GM21619 (cell line): ENCODE measurements around the gene AMOTL1.
"Not testable (repeated sequence)": the region's sequence is repeated elsewhere in the genome, so short reads cannot be mapped to it uniquely, and the experiment has no call there.

Experiments used
- ATAC-seq: cut with Tn5 transposase; IDR thresholded peaks from one replicate; pipeline ENCODE4 v1.9.1; 2021; ENCODE audit not compliant: unreplicated experiment

The AMOTL1 gene

GRCh38 chr11:94790661-94791180 lies 22.6 kb downstream of the AMOTL1 start:
- no peak for ATAC-seq

GRCh38 chr11:94791216-94791889 lies 23.2 kb downstream of the AMOTL1 start:
- ATAC-seq: no peak

- not testable (repeated sequence) for ATAC-seq
Measured at GRCh38 chr11:94791942-94792341, 23.8 kb downstream of the AMOTL1 start.

- ATAC-seq: no peak
Measured at GRCh38 chr11:94792451-94792850, 24.3 kb downstream of the AMOTL1 start.

GRCh38 chr11:94793002-94793401 lies 24.8 kb downstream of the AMOTL1 start:
- no peak for ATAC-seq

GRCh38 chr11:94793822-94794221 lies 25.7 kb downstream of the AMOTL1 start:
- no peak for ATAC-seq

GRCh38 chr11:94794287-94795168 lies 26.4 kb downstream of the AMOTL1 start:
- no peak for ATAC-seq

- no peak for ATAC-seq
Measured at GRCh38 chr11:94795476-94796189, 27.5 kb downstream of the AMOTL1 start.

GRCh38 chr11:94796190-94796580 lies 28.0 kb downstream of the AMOTL1 start:
- no peak for ATAC-seq

- ATAC-seq: no peak
Measured at GRCh38 chr11:94796863-94797262, 28.7 kb downstream of the AMOTL1 start.

GRCh38 chr11:94799726-94800125 lies 31.6 kb downstream of the AMOTL1 start:
- ATAC-seq: no peak

- no peak for ATAC-seq
Measured at GRCh38 chr11:94800414-94800813, 32.3 kb downstream of the AMOTL1 start.

- no peak for ATAC-seq
Measured at GRCh38 chr11:94801866-94802460, 33.8 kb downstream of the AMOTL1 start.

- ATAC-seq: no peak
Measured at GRCh38 chr11:94802501-94802900, 34.3 kb downstream of the AMOTL1 start.

- no peak for ATAC-seq
Measured at GRCh38 chr11:94803491-94803890, 35.3 kb downstream of the AMOTL1 start.

GRCh38 chr11:94804874-94805273 lies 36.7 kb downstream of the AMOTL1 start:
- ATAC-seq: no peak

- no peak for ATAC-seq
Measured at GRCh38 chr11:94806014-94806413, 37.9 kb downstream of the AMOTL1 start.

GRCh38 chr11:94806419-94806818 lies 38.3 kb downstream of the AMOTL1 start:
- no peak for ATAC-seq

- ATAC-seq: no peak
Measured at GRCh38 chr11:94809251-94809650, 41.1 kb downstream of the AMOTL1 start.

- not testable (repeated sequence) for ATAC-seq
Measured at GRCh38 chr11:94812724-94813720, 44.9 kb downstream of the AMOTL1 start.
